Testis (tissue), 2 donors: ENCODE measurements around the gene CATSPER2.
"Not testable (repeated sequence)": the region's sequence is repeated elsewhere in the genome, so short reads cannot be mapped to it uniquely, and the experiment has no call there.

Source experiments
- CTCF ChIP-seq, 3 experiments: fragments of 450-650 bp in 2 of 3; fragments of 200-600 bp in 1 of 3; sonication (generic) in 1 of 3; IDR thresholded peaks; one replicate each; pipeline ENCODE4 v1.5.1; 2016 to 2019; ENCODE audit warnings: antibody characterized with exemption in 3 of 3, mild to moderate bottlenecking in 2 of 3, moderate library complexity in 1 of 3
- POLR2A ChIP-seq: fragments of 450-650 bp; IDR thresholded peaks from one replicate; pipeline ENCODE4 v1.6.1; 2017; ENCODE audit warnings: antibody characterized with exemption, mild to moderate bottlenecking, moderate library complexity

DNA sequence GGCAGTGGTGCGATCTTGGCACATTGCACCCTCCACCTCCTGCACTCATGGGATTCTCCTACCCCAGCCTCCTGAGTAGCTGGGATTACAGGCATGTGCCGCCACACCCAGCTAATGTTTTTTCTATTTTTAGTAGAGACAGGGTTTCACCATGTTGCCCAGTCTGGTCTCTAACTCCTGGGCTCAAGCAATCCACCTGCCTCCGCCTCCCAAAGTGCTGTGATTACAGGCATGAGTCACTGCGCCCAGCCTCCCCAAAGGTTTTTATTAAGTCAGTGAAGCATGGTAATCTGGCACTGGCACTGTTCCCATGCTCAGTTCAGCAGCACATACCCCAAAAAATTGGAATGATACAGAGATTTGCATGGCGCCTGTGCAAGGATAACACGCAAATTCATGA lies 46.4 kb downstream of the CATSPER2 start:
- TF ChIP-seq CTCF (IDR thresholded peaks at IDR 0.05); POLR2A: not testable (repeated sequence)
